HepG2 (cell line): ENCODE measurements around the gene ATP7B. TPM values are rescaled to one million over a fixed set of nuclear protein-coding genes. Genes with fewer than 3 reads are reported as not detected.

Experiments used
- ATAC-seq: fragments of 200-7000 bp; cut with Tn5 transposase; 3 replicates; pipeline ENCODE4 v1.9.1; 2020; ENCODE audit warnings: mild to moderate bottlenecking, moderate library complexity
- BruUV-seq: library from RNA; stranded (reverse); fragments of 400-500 nt; replicated peaks from 2 replicates; lab custom pipeline; 2021; lab: Mats Ljungman, UMichigan
- CTCF ChIA-PET: fragments of 300-600 bp; formaldehyde crosslinking; extraction: SDS; loops from one replicate; lab custom pipeline; 2021; ENCODE audit warnings: low total read pairs, inconsistent platforms, low intra/inter-chr PET ratio; lab: Yijun Ruan, JAX
- POLR2A ChIA-PET: fragments of 350-600 bp; sonication (Branson Sonifier 250); formaldehyde crosslinking; loops from one replicate; lab custom pipeline; 2020; ENCODE audit warnings: antibody characterized with exemption, inconsistent platforms; lab: Yijun Ruan, JAX
- DNase-seq: peaks from one replicate; pipeline ENCODE4 v3.0.0-alpha.2; 2015; ENCODE audit warnings: low spot score
- FAIRE-seq: peaks from 3 replicates; lab custom pipeline; 2011; peaks lifted over from hg19 to GRCh38; lab: Jason Lieb, UNC
- H2AFZ ChIP-seq: one replicate; pipeline ENCODE4 v1.6.1; 2011; ENCODE audit warnings: low read length, inconsistent platforms
- H3K27ac ChIP-seq: fragments of 300-600 bp; 3 replicates; pipeline ENCODE4 v1.8.0; 2011; ENCODE audit warnings: mixed run types, mild to moderate bottlenecking, mixed read lengths, low read length, inconsistent platforms; ENCODE audit not compliant: insufficient read depth; ENCODE audit errors: extremely low read length
- H3K27me3 ChIP-seq, 2 experiments: fragments of 200-600 bp in 1 of 2; 2 replicates in 1 of 2; 3 replicates in 1 of 2; pipeline versions ENCODE4 v1.6.0 to v1.8.0; 2011; ENCODE audit warnings: low read length in 2 of 2, mild to moderate bottlenecking in 2 of 2, moderate library complexity in 2 of 2, inconsistent platforms in 1 of 2; ENCODE audit not compliant: insufficient read depth in 2 of 2, control insufficient read depth in 1 of 2
- H3K36me3 ChIP-seq, 2 experiments: fragments of 200-600 bp in 1 of 2; replicated peaks in 1 of 2; 2 replicates in 1 of 2; 3 replicates in 1 of 2; pipeline versions ENCODE4 v1.5.1 to v1.8.0; 2011; ENCODE audit warnings: low read length in 2 of 2, inconsistent platforms in 1 of 2; ENCODE audit not compliant: insufficient read depth in 2 of 2, control insufficient read depth in 1 of 2
- H3K4me1 ChIP-seq: 2 replicates; pipeline ENCODE4 v1.5.1; 2012; ENCODE audit warnings: low read length, inconsistent platforms; ENCODE audit not compliant: insufficient read depth
- H3K4me2 ChIP-seq: 2 replicates; pipeline ENCODE4 v1.6.0; 2011; ENCODE audit warnings: low read depth, low read length, inconsistent platforms
- H3K4me3 ChIP-seq, 3 experiments: fragments of 200-600 bp in 1 of 3; sonication (generic), shearing (Covaris generic) in 1 of 3; replicated peaks in 1 of 3; 2 replicates each; pipeline ENCODE4 v1.5.1; 2011 to 2016; ENCODE audit warnings: low read length in 3 of 3, inconsistent platforms in 2 of 3, low read depth in 2 of 3, mild to moderate bottlenecking in 2 of 3, control low read depth in 1 of 3, mixed read lengths in 1 of 3; ENCODE audit not compliant: insufficient read depth in 1 of 3
- H3K79me2 ChIP-seq: one replicate; pipeline ENCODE4 v1.6.1; 2011; ENCODE audit warnings: low read length, inconsistent platforms; ENCODE audit not compliant: insufficient read depth
- H3K9ac ChIP-seq: 2 replicates; pipeline ENCODE4 v1.6.0; 2011; ENCODE audit warnings: mild to moderate bottlenecking, low read depth, low read length, inconsistent platforms; ENCODE audit not compliant: insufficient read depth
- H3K9me3 ChIP-seq: 2 replicates; pipeline ENCODE4 v1.5.1; 2012; ENCODE audit warnings: mild to moderate bottlenecking, low read length
- H4K20me1 ChIP-seq: 2 replicates; pipeline ENCODE4 v1.6.0; 2011; ENCODE audit warnings: inconsistent platforms, mild to moderate bottlenecking, low read length, moderate library complexity; ENCODE audit not compliant: insufficient read depth
- CEBPB ChIP-seq: IDR thresholded peaks from 2 replicates; pipeline ENCODE4 v1.6.1; 2011; ENCODE audit warnings: low read depth, low read length, improper control_type of control experiment, borderline replicate concordance
- KLF11 ChIP-seq: IDR thresholded peaks from 2 replicates; pipeline ENCODE4 v1.6.1; 2016; ENCODE audit warnings: missing compliant biosample characterization
- KLF16 ChIP-seq, 2 experiments: sonication (generic) in 1 of 2; formaldehyde crosslinking in 1 of 2; IDR thresholded peaks; 2 replicates each; pipeline versions ENCODE4 v1.6.1 to v1.8.0; 2016 to 2023; ENCODE audit warnings: missing genetic modification reagents in 2 of 2, missing compliant biosample characterization in 1 of 2
- KLF6 ChIP-seq: IDR thresholded peaks from 2 replicates; pipeline ENCODE4 v1.8.0; 2016; ENCODE audit warnings: missing biosample characterization, missing genetic modification reagents
- POLR2A ChIP-seq, 2 experiments: IDR thresholded peaks; 2 replicates each; pipeline ENCODE4 v1.6.1; 2011; ENCODE audit warnings: low read depth in 2 of 2, low read length in 2 of 2, mild to moderate bottlenecking in 1 of 2, moderate library complexity in 1 of 2; ENCODE audit not compliant: insufficient read depth in 1 of 2
- RFX5 ChIP-seq: IDR thresholded peaks from 2 replicates; pipeline ENCODE4 v1.6.1; 2011; ENCODE audit warnings: low read depth, low read length, improper control_type of control experiment
- SMAD1 ChIP-seq: sonication (generic); formaldehyde crosslinking; IDR thresholded peaks from 2 replicates; pipeline ENCODE4 v1.4.0; 2020; ENCODE audit warnings: missing genetic modification reagents, low read depth, mild to moderate bottlenecking, borderline replicate concordance
- ZNF24 ChIP-seq: fragments of 450-650 bp; IDR thresholded peaks from 2 replicates; pipeline ENCODE4 v1.6.1; 2017; ENCODE audit warnings: antibody characterized with exemption, mild to moderate bottlenecking
- ZSCAN22 ChIP-seq: sonication (generic); formaldehyde crosslinking; IDR thresholded peaks from 2 replicates; pipeline ENCODE4 v1.4.0; 2020; ENCODE audit warnings: mild to moderate bottlenecking, missing genetic modification reagents
- WGBS: methylation state at CpG from one replicate; pipeline ENCODE4 v1.1.6; 2017; ENCODE audit warnings: low lambda C conversion rate; 5-methylcytosine and 5-hydroxymethylcytosine counted together
- in situ Hi-C: cut with HindIII; loops from 2 replicates; pipeline ENCODE4 v1.10.0; 2017; ENCODE audit warnings: low pct_unique_long_range_greater_than_20kb; ENCODE audit not compliant: extremely low pct_ligation_motif_present
- intact Hi-C: fragments of 100-400 bp; cut with micrococcal nuclease; formaldehyde crosslinking; loops from one replicate; pipeline ENCODE4 v1.10.0; 2022; ENCODE audit not compliant: unreplicated experiment
- polyA plus RNA-seq, 8 experiments: library from polyadenylated mRNA; depleted of rRNA in 3 of 8; stranded (reverse) in 7 of 8; unstranded in 1 of 8; fragments of >200 nt; fragmentation: Illumina TruSeq in 4 of 8; extraction: Trizol in 4 of 8; gene quantifications; 2 replicates each; pipeline versions ENCODE4 v1.2.1 to v1.2.3, GENCODE V29; 2011 to 2016; ENCODE audit warnings: low read depth in 4 of 8, missing spikeins in 1 of 8, mixed read lengths in 1 of 8; ENCODE audit not compliant: insufficient read depth in 1 of 8
- total RNA-seq, 5 experiments: library from RNA; depleted of rRNA; stranded (reverse); fragments of >200 nt; fragmentation: Illumina TruSeq; extraction: Trizol; gene quantifications; 2 replicates each; pipeline ENCODE4 v1.2.3, GENCODE V29; 2016; ENCODE audit warnings: low read depth in 1 of 5
- TF ChIP-seq, protein P1 (sequence below): sonication (generic); formaldehyde crosslinking; IDR thresholded peaks from 2 replicates; pipeline ENCODE4 v1.8.1; 2023; ENCODE audit warnings: mild to moderate bottlenecking, inconsistent platforms, moderate library complexity, missing genetic modification reagents, borderline replicate concordance
- TF ChIP-seq, protein P2 (sequence below): sonication (generic); formaldehyde crosslinking; IDR thresholded peaks from 2 replicates; pipeline ENCODE4 v1.5.1; 2020; ENCODE audit warnings: mild to moderate bottlenecking, missing genetic modification reagents, moderate library complexity

ATP7B gene
- total and polyA plus RNA-seq, 2 of the 13 experiments (the other 11 are each of a cell fraction or from before 2014, with no cell fraction given): 31.8 to 57.4 TPM

DNA sequence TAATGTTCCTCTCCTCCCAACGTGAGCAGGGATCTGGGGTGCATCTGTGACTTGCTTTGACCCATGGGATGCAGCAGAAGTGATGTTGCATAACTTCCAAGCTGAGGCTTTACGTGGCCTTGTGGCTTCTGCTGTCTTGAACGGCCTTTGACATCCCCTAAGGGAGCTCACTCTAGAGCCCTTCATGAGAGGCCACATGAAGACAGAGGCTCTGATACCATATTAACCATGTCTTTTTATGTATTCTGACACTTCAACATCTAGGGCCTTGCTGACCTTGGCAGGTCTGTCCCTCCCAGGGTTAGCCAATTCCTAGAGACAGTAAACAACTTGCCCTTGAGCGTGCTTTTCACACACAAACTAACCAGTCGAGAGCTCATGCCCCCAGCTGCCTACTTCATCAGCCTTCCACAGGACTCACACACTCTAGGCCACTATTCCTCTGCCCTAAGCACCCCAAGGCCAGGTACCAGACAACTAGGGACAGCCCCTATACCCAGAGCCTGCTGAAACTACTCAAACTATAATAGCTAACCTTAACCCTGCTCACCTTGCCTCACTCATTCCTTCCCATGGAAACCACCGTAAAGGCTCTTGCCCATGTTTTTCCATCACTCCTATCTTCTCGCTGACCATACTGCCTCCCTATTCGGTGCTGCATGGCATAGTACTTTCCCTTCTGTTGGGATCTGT, 104.1 kb downstream of the ATP7B start:
- Histone ChIP-seq H3K27ac (no peak overlapping the region), H3K4me2 (no peak overlapping the region), H3K27me3 (no peaks in the 10 kb centered on the region), H2AFZ (no peak overlapping the region), H3K36me3 (peaks cover 6 to 19% of the 10 kb centered on the region in 2 experiments; a peak in 4 of 5 replicates), H3K4me1 (peaks cover 11% of the 10 kb centered on the region), H3K9ac (no peak overlapping the region), H4K20me1 (no peaks in the 10 kb centered on the region), H3K9me3 (no peaks in the 10 kb centered on the region), H3K79me2 (no peaks in the 10 kb centered on the region), H3K4me3 (no peak overlapping the region)
- in situ Hi-C loops (no loop called here), intact Hi-C loops (no loop called here)
- WGBS: 85% methylated on average over 8 of the region's 8 CpGs
- FAIRE-seq (no peak), ATAC-seq (peak; percentile 15), DNase-seq (no peak)
- POLR2A ChIA-PET: no interaction called here
- TF ChIP-seq ZSCAN22 (no peak), CEBPB (peak; percentile 18; the same call in 1 of the 2 replicates)
- CTCF ChIA-PET: no interaction called here
- BruUV-seq: no TSS peak

DNA sequence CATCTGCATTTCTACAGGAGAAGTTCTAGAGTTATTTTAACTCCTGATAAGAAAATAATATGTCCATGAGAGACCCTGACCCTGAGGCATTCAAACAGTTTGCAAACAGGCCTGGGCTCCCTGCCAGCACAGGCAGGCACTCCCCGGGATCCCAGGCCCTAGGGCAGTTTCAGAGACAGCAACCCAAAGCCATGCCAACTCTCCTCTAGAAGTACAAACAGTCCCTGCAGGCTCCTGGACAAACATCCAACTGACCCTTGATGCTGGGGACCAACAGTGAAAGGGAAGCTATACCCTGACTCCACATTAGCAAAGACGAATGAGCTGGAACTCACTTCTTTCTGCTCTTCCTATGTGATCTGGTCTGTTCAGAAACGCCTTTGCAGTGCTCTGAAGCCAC, 104.7 kb downstream of the ATP7B start:
- Histone ChIP-seq H3K4me2 (no peak overlapping the region), H3K36me3 (peaks cover 6 to 19% of the 10 kb centered on the region in 2 experiments; a peak in 4 of 5 replicates), H3K4me3 (no peak overlapping the region), H3K27me3 (no peaks in the 10 kb centered on the region), H3K9ac (no peak overlapping the region), H4K20me1 (no peaks in the 10 kb centered on the region), H2AFZ (no peak overlapping the region), H3K79me2 (no peaks in the 10 kb centered on the region), H3K9me3 (no peaks in the 10 kb centered on the region), H3K4me1 (peaks cover 11% of the 10 kb centered on the region), H3K27ac (no peak overlapping the region)
- WGBS: 75% methylated on average over 3 of the region's 3 CpGs
- in situ Hi-C loops: no loop called here
- intact Hi-C loops: no loop called here
- peak; percentile 18 for DNase-seq
- ChIA-PET POLR2A (no interaction called here), CTCF (no interaction called here)
- no TSS peak for BruUV-seq
- FAIRE-seq: no peak
- peak; percentile 52 for ATAC-seq
- no peak for TF ChIP-seq SMAD1 (CRISPR knock-in tag)
- TF ChIP-seq POLR2A (IDR thresholded peaks at IDR 0.05; ENCODE audit: insufficient read depth in 1 of 2, low read depth in 2 of 2, low read length in 2 of 2): no peak
- TF ChIP-seq, protein P1, sequence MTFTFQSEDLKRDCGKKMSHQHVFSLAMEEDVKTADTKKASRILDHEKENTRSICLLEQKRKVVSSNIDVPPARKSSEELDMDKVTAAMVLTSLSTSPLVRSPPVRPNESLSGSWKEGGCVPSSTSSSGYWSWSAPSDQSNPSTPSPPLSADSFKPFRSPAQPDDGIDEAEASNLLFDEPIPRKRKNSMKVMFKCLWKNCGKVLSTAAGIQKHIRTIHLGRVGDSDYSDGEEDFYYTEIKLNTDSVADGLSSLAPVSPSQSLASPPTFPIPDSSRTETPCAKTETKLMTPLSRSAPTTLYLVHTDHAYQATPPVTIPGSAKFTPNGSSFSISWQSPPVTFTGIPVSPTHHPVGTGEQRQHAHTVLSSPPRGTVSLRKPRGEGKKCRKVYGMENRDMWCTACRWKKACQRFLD (CRISPR knock-in tag): no peak
- TF ChIP-seq KLF16 (CRISPR knock-in tag; IDR thresholded peaks at IDR 0.05): no peak
- no peak for TF ChIP-seq KLF11
- TF ChIP-seq ZNF24: no peak
- TF ChIP-seq, protein P2, sequence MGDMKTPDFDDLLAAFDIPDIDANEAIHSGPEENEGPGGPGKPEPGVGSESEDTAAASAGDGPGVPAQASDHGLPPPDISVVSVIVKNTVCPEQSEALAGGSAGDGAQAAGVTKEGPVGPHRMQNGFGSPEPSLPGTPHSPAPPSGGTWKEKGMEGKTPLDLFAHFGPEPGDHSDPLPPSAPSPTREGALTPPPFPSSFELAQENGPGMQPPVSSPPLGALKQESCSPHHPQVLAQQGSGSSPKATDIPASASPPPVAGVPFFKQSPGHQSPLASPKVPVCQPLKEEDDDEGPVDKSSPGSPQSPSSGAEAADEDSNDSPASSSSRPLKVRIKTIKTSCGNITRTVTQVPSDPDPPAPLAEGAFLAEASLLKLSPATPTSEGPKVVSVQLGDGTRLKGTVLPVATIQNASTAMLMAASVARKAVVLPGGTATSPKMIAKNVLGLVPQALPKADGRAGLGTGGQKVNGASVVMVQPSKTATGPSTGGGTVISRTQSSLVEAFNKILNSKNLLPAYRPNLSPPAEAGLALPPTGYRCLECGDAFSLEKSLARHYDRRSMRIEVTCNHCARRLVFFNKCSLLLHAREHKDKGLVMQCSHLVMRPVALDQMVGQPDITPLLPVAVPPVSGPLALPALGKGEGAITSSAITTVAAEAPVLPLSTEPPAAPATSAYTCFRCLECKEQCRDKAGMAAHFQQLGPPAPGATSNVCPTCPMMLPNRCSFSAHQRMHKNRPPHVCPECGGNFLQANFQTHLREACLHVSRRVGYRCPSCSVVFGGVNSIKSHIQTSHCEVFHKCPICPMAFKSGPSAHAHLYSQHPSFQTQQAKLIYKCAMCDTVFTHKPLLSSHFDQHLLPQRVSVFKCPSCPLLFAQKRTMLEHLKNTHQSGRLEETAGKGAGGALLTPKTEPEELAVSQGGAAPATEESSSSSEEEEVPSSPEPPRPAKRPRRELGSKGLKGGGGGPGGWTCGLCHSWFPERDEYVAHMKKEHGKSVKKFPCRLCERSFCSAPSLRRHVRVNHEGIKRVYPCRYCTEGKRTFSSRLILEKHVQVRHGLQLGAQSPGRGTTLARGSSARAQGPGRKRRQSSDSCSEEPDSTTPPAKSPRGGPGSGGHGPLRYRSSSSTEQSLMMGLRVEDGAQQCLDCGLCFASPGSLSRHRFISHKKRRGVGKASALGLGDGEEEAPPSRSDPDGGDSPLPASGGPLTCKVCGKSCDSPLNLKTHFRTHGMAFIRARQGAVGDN (CRISPR knock-in tag): no peak
- no peak for TF ChIP-seq RFX5
- no peak for TF ChIP-seq KLF6 (CRISPR knock-in tag)
